ENCODE measurements around the gene NEURL1.

Gene NEURL1

DNA sequence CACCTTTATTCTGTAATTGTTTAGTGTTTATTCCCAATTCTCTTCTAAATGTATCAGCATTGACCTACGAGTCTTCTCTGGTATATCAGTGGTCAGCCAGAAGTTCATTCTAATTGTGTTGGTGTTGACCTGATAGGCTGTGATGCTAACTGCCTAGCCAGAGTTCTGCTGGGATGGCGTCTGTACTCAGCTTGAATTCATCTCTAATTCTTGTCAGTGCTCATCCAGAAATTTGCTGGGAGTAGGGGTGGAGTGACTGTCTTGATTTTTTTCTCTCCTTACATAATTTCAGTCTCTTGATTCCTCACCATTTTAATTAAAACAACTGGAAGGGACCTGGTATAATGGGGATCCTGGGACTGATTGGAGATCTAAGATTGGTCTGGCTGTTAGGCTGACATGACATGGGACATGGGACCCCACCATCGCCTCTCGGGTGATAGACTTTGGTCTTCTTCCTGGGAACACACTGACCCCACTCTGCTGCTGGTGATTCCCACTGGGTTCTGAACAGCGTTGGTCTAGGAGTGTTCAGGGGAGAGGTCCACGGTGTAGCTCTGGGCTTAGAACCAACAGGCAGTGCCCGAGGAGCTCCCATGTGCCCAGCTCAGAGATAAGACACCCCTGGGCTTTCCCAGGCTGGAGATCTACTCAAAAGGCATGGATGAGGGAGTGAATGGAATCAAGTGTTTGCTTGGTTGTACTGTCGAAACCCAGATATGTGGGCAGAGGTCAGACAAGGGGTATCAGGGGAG, 3.8 kb downstream of the NEURL1 start:
- TF ChIP-seq GATA3 (IDR thresholded peaks at IDR 0.05; ENCODE audit: low read depth, low read length) (no peak), GATA2 (IDR thresholded peaks at IDR 0.05; ENCODE audit: low read depth, low read length) (no peak)

DNA sequence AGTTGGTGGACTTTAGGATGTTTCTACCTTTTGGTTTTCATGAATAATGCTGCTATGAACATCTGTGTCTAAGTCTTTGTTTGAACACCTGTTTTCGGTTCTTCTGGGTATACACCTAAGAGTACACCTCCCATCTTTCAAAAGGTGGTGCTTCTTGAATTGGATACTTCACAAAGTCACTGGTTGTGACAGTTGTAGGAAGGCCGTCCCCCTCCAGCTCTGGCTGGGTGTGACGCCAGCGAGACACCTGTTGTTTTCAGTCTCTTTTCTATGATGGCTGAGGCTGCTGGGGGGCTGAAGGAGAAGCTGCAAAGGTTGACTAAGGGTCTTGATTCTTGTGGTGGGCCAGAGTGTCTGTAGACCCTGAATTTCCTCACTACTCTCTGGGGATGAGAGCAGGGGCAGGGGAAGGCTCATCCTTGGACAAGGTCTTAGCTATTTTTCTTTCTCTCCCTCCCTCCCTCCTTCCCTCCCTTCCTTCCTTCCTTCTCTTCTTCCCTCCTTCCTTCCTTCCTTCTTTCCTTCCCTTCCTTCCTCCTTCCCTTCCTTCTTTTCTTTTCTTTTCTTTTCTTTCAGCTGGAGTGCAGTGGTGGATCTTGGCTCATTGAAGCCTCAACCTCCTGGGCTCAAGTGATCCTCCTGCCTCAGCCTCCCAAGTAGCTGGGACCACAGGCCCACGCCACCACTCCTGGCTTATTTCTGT, 5.6 kb downstream of the NEURL1 start:
- TF ChIP-seq GATA2 (IDR thresholded peaks at IDR 0.05; ENCODE audit: low read depth, low read length): no peak
- TF ChIP-seq GATA3 (IDR thresholded peaks at IDR 0.05; ENCODE audit: low read depth, low read length): no peak

DNA sequence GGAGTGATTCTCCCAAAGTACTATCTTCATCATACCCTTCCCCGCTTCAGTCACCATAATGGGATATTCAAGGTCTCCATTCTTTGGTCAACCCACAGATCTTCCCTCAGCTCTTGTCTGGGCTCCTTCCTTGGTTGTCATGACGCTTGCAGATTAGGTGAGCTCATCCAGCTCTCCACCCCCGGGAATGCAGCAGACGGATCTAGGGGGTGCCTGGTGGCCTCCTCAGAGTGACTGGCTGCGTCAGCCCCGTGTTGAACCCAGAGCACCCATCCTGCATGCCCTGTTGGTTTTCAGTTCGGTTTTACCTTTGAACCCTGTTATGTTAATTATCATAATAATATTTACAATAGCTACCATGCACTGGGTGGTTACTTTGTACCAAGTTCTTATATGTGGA, 6.4 kb downstream of the NEURL1 start:
- no peak for TF ChIP-seq GATA2 (IDR thresholded peaks at IDR 0.05; ENCODE audit: low read depth, low read length)
- TF ChIP-seq GATA3 (IDR thresholded peaks at IDR 0.05; ENCODE audit: low read depth, low read length): no peak

DNA sequence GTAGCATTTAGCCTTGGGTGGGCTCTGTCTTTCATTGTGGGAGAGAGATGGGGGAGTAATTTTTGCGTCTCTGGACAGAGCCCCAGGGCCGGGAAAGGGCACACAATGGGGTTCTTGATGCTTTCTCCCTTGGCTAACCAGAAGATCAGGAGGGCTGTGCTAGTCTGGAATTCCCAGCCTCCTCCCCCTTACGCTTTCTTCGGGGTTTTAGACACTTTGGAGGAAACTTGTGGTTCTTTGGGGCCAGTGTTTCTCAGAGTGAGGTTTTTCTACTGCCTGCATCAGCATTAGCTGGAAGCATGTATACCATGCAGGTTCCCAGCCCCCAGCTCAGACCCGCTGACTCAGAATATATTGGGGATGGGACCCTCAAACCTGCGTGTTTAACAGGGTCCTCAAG, 7.0 kb downstream of the NEURL1 start:
- no peak for TF ChIP-seq GATA2 (IDR thresholded peaks at IDR 0.05; ENCODE audit: low read depth, low read length)
- TF ChIP-seq GATA3 (IDR thresholded peaks at IDR 0.05; ENCODE audit: low read depth, low read length): no peak

DNA sequence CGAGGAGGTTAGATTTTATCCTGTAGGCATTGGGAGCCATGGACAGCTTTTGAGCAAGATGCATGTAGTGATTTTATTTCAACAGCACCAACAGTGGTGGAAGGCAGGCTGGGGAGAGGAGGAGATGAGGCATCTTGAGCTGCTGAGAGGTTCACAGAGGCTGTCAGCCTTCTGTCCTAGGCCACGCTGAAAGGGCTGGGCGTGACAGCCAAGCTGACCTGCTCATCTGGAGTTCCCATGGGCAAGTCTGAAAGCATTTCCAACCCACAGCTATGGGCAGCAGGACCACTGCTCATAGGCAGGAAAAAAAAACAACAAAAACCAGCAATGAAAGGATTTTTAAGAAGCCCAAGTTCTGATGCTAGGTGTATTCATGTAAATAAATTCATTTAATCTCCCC, 7.7 kb downstream of the NEURL1 start:
- no peak for TF ChIP-seq GATA3 (IDR thresholded peaks at IDR 0.05; ENCODE audit: low read depth, low read length)
- TF ChIP-seq GATA2 (IDR thresholded peaks at IDR 0.05; ENCODE audit: low read depth, low read length): no peak

DNA sequence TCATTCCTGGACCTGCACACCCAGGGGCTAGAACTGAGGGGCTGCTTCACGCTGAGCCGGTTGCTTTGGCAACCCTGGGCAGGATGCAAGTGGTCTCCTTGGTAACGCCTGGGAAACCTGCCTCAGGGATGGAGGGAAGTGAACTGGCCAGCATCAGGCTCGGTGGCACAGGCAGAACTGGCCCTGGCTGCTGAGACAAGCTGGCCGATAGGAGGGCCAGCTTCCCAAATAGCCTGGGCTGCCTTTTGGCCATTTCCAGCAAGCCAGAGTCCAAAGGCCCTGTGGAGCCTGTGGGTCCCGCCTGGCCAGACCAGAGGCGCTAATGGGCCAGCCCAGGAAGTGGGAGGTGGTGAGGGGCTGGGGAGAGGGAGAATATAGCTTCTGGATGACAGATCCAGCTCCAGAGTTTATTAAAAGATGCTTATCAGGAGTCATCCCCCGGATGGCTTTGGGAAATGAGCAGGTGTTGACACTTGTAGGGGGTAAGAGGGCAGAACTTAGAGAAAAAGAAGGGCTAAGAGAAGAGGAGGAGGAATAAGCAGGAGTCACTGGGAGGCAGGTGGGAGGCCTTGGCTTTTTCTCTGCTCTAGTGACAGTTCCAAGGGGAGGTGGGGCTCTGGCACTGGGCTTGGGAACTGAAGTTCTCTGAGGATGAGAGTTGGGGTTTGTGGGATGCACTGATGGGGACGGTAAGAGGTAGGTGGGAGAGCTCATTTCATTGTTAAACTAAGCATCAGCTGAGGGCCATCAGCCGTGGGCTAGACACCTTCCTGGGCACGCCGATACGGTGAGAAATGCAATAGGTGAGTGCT, 9.6 kb downstream of the NEURL1 start:
- peak; percentile 93 for TF ChIP-seq GATA2 (IDR thresholded peaks at IDR 0.05; ENCODE audit: low read depth, low read length)
- no peak; the same call in 1 of the 2 replicates for TF ChIP-seq GATA3 (IDR thresholded peaks at IDR 0.05; ENCODE audit: low read depth, low read length)

DNA sequence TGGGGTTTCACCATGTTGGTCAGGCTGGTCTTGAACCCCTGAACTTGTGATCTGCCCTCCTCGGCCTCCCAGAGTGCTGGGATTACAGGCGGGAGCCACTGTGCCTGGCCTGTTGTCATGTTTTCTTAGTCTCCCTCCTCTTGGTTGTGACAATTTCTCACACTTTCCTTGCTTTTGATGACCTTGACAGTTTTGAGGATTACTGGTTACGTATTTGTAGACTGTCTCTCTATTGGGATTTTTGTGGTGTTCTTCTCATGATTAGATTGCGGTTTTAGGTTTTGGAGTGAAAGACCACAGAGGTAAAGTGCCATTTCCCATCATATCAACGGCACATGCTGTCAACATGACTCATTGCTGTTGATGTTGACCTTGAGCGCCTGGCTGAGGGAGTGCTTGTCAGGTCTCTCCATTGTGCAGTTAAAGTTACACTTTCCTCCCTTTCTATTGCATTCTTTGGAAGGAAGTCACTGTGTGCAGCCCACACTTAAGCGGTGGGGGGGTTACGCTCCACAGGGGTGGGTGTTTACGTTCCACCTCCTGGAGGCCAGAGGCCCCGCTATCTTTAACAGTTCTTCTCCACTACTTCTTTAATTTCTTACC, 10.8 kb downstream of the NEURL1 start:
- TF ChIP-seq GATA2 (IDR thresholded peaks at IDR 0.05; ENCODE audit: low read depth, low read length) (no peak), GATA3 (IDR thresholded peaks at IDR 0.05; ENCODE audit: low read depth, low read length) (no peak)

DNA sequence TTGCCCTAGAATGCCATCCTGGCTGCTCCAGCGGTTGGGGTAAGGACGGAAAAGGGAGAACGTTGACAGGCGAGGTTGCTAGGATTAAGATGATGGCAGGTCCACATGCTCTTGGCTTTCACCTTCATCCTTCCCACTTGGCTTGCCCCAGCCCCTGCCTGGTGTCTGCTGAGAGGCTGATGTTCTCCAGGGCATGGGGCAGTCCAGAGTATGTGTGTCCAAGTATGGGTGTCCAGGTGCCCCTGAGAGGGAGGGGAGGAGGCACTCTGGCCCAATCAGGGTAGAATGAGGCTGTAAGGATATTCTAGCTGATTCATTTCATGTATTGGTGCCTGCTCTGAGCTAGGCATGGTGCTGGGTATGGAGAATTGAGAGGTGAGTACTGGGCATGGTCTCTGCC, 12.6 kb downstream of the NEURL1 start:
- no peak for TF ChIP-seq GATA3 (IDR thresholded peaks at IDR 0.05; ENCODE audit: low read depth, low read length)
- no peak for TF ChIP-seq GATA2 (IDR thresholded peaks at IDR 0.05; ENCODE audit: low read depth, low read length)

DNA sequence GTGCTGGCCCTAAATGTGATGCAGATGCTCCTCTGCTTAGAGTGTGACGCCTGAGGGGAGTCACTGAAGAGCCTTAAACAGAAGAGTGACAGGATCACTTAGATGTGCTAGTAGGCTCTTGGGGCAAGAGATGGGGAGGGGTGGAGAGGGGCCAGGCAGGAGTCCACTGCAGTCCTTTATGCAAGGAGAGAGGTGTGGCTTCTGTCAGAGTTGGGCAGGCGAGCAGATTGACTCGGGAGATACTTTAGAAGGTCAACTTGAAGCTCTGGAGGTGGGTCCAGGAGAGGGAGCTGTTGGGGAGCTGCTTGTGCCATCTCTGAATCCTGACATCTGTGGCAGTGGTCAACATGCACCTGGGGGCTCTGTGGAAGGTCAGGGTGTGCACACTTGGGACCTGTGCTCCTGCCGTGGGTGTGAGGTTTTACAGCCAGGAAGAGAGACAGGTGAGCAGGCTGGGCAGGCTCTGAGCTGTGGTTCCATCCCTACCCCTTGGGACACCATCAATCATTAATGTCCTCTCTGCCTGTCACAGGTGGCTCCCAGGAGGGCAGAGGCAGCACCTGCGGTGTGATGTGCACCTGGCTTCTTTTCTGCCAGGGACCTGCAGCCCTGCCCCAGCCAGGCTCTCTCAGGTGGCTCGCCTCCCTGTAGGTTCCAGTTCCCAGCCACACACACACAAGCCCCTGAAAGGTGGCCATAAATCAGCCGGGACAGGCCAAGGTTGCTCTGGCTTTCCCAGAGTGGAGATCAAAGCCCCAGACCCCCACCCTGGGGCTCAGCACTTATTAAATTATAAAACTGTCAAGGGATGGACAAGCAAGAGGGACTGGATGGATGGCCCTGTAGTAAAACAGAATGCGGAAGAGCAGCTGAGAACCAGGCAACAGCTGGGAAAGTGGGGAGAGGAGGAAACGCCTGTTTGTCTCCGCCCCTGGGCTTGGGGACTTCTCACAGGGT, 14.0 kb downstream of the NEURL1 start:
- TF ChIP-seq GATA2 (IDR thresholded peaks at IDR 0.05; ENCODE audit: low read depth, low read length) (no peak), GATA3 (IDR thresholded peaks at IDR 0.05; ENCODE audit: low read depth, low read length) (no peak)

DNA sequence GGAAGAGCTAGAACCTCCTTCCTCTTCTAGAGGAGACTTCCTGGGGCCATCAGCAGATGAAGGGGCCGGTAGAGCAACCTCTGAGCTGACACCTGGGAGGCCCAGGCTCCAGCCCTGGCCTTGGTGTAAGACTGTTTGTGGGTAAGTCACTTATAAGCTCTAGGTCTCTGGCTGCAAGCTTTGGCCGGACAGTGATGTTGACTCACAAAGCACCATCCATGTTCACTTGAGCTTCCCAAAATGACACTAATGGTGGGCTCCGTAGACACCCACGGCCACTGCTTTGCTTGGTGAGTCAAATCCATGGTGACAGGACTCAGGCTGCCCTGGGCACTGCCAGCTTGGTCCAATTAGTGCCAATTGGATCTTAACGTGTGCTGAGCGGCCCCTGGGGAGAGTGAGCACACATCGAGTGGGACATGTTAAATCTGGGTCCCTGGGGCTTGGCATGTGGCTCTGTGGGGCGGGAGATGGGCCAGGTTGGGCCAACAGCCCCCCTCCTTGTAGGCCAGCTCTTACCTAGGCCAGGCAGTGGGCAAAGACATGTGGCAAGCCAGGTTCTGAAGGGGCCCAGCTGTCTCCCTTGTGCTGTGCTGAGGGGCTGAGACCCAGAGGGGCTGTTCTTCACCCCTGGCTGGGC, 16.7 kb downstream of the NEURL1 start:
- TF ChIP-seq GATA2 (IDR thresholded peaks at IDR 0.05; ENCODE audit: low read depth, low read length) (no peak), GATA3 (IDR thresholded peaks at IDR 0.05; ENCODE audit: low read depth, low read length) (no peak)

DNA sequence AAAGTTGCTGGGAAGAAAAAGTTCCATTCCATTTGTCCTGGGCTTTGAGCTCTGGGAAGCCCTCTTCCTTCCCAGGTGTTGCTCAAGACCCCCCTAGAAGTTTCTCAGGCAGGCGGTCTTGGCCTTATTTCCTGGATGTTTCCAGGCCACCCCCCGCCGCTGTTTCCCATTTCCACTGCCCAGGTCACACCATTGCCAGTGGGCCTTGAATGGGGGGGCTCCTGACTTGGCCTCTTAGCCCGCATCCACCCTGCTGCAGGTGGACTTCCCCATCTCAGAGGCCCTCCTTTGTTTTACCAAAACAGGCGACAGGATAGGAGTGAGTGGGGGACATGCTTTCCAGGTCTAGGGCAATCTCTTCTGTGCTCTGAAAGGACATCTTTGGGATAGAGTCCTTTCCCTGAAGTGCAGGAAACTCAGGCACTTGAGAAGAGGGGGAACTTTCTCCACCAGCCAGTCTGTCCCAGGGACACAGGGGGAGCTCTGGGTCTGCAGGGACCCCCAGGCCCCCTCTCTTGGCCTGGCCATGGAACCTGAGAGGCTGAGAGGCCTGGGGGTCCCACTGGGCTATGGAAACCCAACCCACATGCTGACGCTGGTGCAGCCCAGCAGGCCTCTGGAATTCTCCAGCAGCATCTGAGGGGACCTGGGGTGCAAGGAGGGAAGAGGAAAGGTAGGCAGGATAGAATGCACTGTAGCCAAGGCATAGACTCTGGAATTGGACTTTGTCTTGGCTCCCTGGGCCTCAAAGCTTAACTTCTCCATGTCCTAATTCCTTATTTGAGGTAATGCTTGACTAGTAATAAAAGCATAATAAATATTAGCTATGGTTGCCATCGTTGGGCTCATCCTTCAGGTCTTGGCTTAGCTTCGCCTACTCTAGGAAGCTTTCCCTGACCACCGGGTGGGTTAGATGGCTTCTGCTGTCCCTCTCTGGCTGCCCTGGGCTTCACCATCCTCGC, 17.6 kb downstream of the NEURL1 start:
- no peak for TF ChIP-seq GATA2 (IDR thresholded peaks at IDR 0.05; ENCODE audit: low read depth, low read length)
- TF ChIP-seq GATA3 (IDR thresholded peaks at IDR 0.05; ENCODE audit: low read depth, low read length): no peak

DNA sequence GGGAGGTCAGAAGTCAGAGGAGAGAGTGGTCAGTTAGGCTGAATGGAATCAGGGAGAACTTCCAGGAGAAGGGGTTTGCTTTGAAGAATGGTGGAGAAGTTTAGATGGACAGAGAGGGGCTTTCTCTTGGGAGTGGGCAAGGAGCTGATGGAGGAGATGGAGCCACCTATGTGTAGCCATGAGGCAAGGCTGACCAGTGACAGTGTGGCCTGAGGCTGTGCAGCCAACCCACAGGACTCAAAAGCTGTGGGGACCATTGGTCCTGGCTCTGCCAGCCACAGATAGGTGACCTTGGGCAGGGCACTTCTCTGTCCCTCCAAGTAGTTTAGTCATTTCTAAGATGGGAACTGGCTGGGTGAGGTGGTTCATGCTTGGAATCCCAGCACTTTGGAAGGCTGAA, 18.7 kb downstream of the NEURL1 start:
- TF ChIP-seq GATA2 (IDR thresholded peaks at IDR 0.05; ENCODE audit: low read depth, low read length): no peak
- no peak for TF ChIP-seq GATA3 (IDR thresholded peaks at IDR 0.05; ENCODE audit: low read depth, low read length)

Data from SH-SY5Y (cell line).